GM23338 (cell line): ENCODE data around the gene ABHD3. TPM values are rescaled to one million over a fixed set of nuclear protein-coding genes. Genes with fewer than 3 reads are reported as not detected.

Source experiments
- ATAC-seq: fragments of 200-7000 bp; cut with Tn5 transposase; 3 replicates; pipeline ENCODE4 v1.9.1; 2020
- DNase-seq: peaks from one replicate; pipeline ENCODE4 v3.0.0-alpha.2; 2015; ENCODE audit warnings: low spot score
- H2AFZ ChIP-seq: fragments of 200-600 bp; sonication (generic); 2 replicates; pipeline ENCODE4 v1.8.0; 2016; ENCODE audit warnings: antibody characterized with exemption, mild to moderate bottlenecking, moderate library complexity
- H3F3A ChIP-seq: fragments of 200-600 bp; sonication (generic); replicated peaks from 2 replicates; pipeline ENCODE4 v1.8.0; 2017; ENCODE audit warnings: antibody characterized with exemption, mixed run types, low read depth
- H3K27ac ChIP-seq: fragments of 200-600 bp; sonication (generic); 2 replicates; pipeline ENCODE4 v1.6.1; 2016; ENCODE audit warnings: low read depth
- H3K27me3 ChIP-seq: fragments of 200-600 bp; sonication (generic); 2 replicates; pipeline ENCODE4 v1.8.0; 2016; ENCODE audit warnings: mild to moderate bottlenecking, mixed run types, moderate library complexity; ENCODE audit not compliant: insufficient read depth
- H3K36me3 ChIP-seq: fragments of 200-600 bp; sonication (generic); 2 replicates; pipeline ENCODE4 v1.8.0; 2016; ENCODE audit warnings: mild to moderate bottlenecking; ENCODE audit not compliant: insufficient read depth
- H3K4me1 ChIP-seq: fragments of 200-600 bp; sonication (generic); 2 replicates; pipeline ENCODE4 v1.8.0; 2016; ENCODE audit warnings: mild to moderate bottlenecking, moderate library complexity; ENCODE audit not compliant: insufficient read depth
- H3K4me2 ChIP-seq: fragments of 200-600 bp; sonication (generic); 2 replicates; pipeline ENCODE4 v1.7.1; 2017; ENCODE audit warnings: mixed run types
- H3K4me3 ChIP-seq: fragments of 200-600 bp; sonication (generic); 2 replicates; pipeline ENCODE4 v1.6.1; 2016; ENCODE audit warnings: mixed run types
- H3K79me2 ChIP-seq: fragments of 200-600 bp; sonication (generic); replicated peaks from 2 replicates; pipeline ENCODE4 v1.8.0; 2017; ENCODE audit warnings: mild to moderate bottlenecking; ENCODE audit not compliant: insufficient read depth
- H3K9me2 ChIP-seq: fragments of 200-600 bp; sonication (generic); 2 replicates; pipeline ENCODE4 v1.8.0; 2017; ENCODE audit not compliant: insufficient read depth
- H4K20me1 ChIP-seq: fragments of 200-600 bp; sonication (generic); replicated peaks from 2 replicates; pipeline ENCODE4 v1.8.0; 2017; ENCODE audit warnings: mild to moderate bottlenecking; ENCODE audit not compliant: insufficient read depth
- H3K27ac Mint-ChIP-seq: 2 replicates; pipeline ENCODE4 v1.8.0; 2020; ENCODE audit warnings: inconsistent platforms, mild to moderate bottlenecking, moderate library complexity, mixed read lengths
- H3K27me3 Mint-ChIP-seq: 3 replicates; pipeline ENCODE4 v1.8.0; 2022; ENCODE audit warnings: low read depth, mild to moderate bottlenecking, moderate library complexity, mixed read lengths, inconsistent platforms; ENCODE audit not compliant: insufficient read depth, poor library complexity
- H3K36me3 Mint-ChIP-seq: 3 replicates; pipeline ENCODE4 v1.8.0; 2021; ENCODE audit warnings: low read depth, mild to moderate bottlenecking, inconsistent platforms, moderate library complexity, mixed read lengths
- H3K4me1 Mint-ChIP-seq: 3 replicates; pipeline ENCODE4 v1.8.0; 2020; ENCODE audit warnings: mild to moderate bottlenecking, inconsistent platforms, mixed read lengths
- H3K4me3 Mint-ChIP-seq: 3 replicates; pipeline ENCODE4 v1.8.0; 2021; ENCODE audit warnings: moderate library complexity, mild to moderate bottlenecking, inconsistent platforms, mixed read lengths
- H3K9me3 Mint-ChIP-seq: 3 replicates; pipeline ENCODE4 v1.8.0; 2020; ENCODE audit warnings: moderate library complexity, mild to moderate bottlenecking, inconsistent platforms, mixed read lengths
- CTCF ChIP-seq, 2 experiments: fragments of 200-600 bp in 1 of 2; sonication (generic) in 1 of 2; conservative IDR thresholded peaks; 2 replicates each; pipeline versions ENCODE4 v1.5.1 to v1.6.1; 2016 to 2017; ENCODE audit warnings: antibody characterized with exemption in 2 of 2, low read depth in 2 of 2, mild to moderate bottlenecking in 2 of 2, moderate library complexity in 1 of 2
- EZH2 ChIP-seq: fragments of 200-600 bp; sonication (generic); IDR thresholded peaks from one replicate; pipeline ENCODE4 v1.8.0; 2017; ENCODE audit warnings: antibody characterized with exemption, mild to moderate bottlenecking, low read depth; ENCODE audit not compliant: unreplicated experiment
- EZH2phosphoT487 ChIP-seq: fragments of 200-600 bp; sonication (generic); IDR thresholded peaks from one replicate; pipeline ENCODE4 v1.8.1; 2018; ENCODE audit warnings: antibody characterized with exemption; ENCODE audit not compliant: unreplicated experiment
- NANOG ChIP-seq: IDR thresholded peaks from 2 replicates; pipeline ENCODE4 v1.6.1; 2016; ENCODE audit warnings: antibody characterized with exemption, borderline replicate concordance
- POLR2AphosphoS5 ChIP-seq: IDR thresholded peaks from 2 replicates; pipeline ENCODE4 v1.6.1; 2016; ENCODE audit warnings: antibody characterized with exemption, low read depth
- ZNF331 ChIP-seq: fragments of 250-450 bp; sonication (Bioruptor Pico); IDR thresholded peaks from 2 replicates; pipeline ENCODE4 v1.5.0; 2020; ENCODE audit warnings: low read depth, mild to moderate bottlenecking, moderate library complexity
- ZNF462 ChIP-seq: fragments of 250-450 bp; sonication (Bioruptor Pico); IDR thresholded peaks from 2 replicates; pipeline ENCODE4 v1.5.0; 2020; ENCODE audit warnings: mild to moderate bottlenecking, moderate library complexity
- microRNA counts: library from miRNA; unstranded; fragments of <30 nt; microRNA quantifications from one replicate; lab custom pipeline; 2017
- microRNA-seq: library from miRNA; unstranded; fragments of <30 nt; microRNA quantifications from one replicate; pipeline ENCODE4, GENCODE V29; 2017
- polyA plus RNA-seq: library from polyadenylated mRNA; unstranded; fragments of >200 nt; fragmentation: Nextera tagmentation; extraction: Ambion mirVana; gene quantifications from 2 replicates; pipeline ENCODE4 v1.2.1, GENCODE V29; 2016
- small RNA-seq: library from RNA; depleted of rRNA; stranded (forward); fragments of <200 nt; gene quantifications from one replicate; pipeline ENCODE3, GENCODE V24; 2014; ENCODE audit warnings: low replicate concordance
- total RNA-seq: library from RNA; depleted of rRNA; stranded (reverse); fragments of >200 nt; shearing (Covaris generic); gene quantifications from 2 replicates; pipeline ENCODE4 v1.2.3, GENCODE V29; 2014; rRNA removed
- TF ChIP-seq, protein P1 (sequence below): IDR thresholded peaks from 2 replicates; pipeline ENCODE4 v1.6.1; 2016; ENCODE audit warnings: antibody characterized with exemption

ABHD3 gene
- total and polyA plus RNA-seq, 2 experiments from 2014 or later = 16.2 to 19.9 TPM

DNA sequence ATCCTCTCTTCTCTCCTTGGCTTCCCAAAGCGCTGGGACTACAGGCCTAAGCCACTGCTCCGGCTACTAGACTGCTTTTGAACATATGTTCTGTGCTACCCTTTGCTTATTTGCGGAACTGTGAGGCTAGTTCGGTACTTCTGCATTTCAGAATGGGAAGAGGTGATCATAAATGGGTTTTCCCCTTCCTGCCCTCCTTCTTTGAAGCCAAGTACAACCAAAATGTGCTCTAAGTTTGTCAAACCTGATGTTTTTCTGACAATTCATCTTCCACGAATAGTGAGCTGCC lies 102.3 kb downstream of the ABHD3 start:
- Mint-ChIP-seq H3K4me1 (peaks cover 6% of the 10 kb centered on the region), H3K27ac (no peak overlapping the region), H3K27me3 (peaks cover 12% of the 10 kb centered on the region), H3K36me3 (peaks cover 3% of the 10 kb centered on the region; the same call in 2 of the 3 replicates), H3K9me3 (no peaks in the 10 kb centered on the region), H3K4me3 (0 out of 3 replicates have a peak overlapping the region, but pooled peaks have one; percentile 27)
- Histone ChIP-seq H3K27ac (no peak overlapping the region), H3F3A (peaks cover 21% of the 10 kb centered on the region), H3K36me3 (no peaks in the 10 kb centered on the region), H2AFZ (no peak overlapping the region), H3K27me3 (no peaks in the 10 kb centered on the region), H3K79me2 (peaks cover 27% of the 10 kb centered on the region), H3K4me3 (no peak overlapping the region), H4K20me1 (no peaks in the 10 kb centered on the region), H3K4me2 (no peak overlapping the region), H3K9me2 (no peaks in the 10 kb centered on the region), H3K4me1 (peaks cover 9% of the 10 kb centered on the region; the same call in 1 of the 2 replicates)
- TF ChIP-seq, protein P1, sequence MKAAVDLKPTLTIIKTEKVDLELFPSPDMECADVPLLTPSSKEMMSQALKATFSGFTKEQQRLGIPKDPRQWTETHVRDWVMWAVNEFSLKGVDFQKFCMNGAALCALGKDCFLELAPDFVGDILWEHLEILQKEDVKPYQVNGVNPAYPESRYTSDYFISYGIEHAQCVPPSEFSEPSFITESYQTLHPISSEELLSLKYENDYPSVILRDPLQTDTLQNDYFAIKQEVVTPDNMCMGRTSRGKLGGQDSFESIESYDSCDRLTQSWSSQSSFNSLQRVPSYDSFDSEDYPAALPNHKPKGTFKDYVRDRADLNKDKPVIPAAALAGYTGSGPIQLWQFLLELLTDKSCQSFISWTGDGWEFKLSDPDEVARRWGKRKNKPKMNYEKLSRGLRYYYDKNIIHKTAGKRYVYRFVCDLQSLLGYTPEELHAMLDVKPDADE = no peak
- TF ChIP-seq ZNF462 (CRISPR knock-in tag) (no peak), ZNF331 (CRISPR knock-in tag) (no peak), EZH2 (no peak), POLR2AphosphoS5 (no peak), NANOG (no peak), EZH2phosphoT487 (no peak), CTCF (conservative IDR thresholded peaks at IDR 0.05; ENCODE audit: low read depth in 2 of 2) (no peak)
- DNase-seq (no peak), ATAC-seq (no peak)

MicroRNAs within 50 kb of the gene (microRNA counts, 767-probe panel; counts per million panel counts)
- not detected for microRNA hsa-miR-320c (lab: Ali Mortazavi, UCI)

Small RNAs within 50 kb of the gene (microRNA-seq; reads per million reads assigned to microRNA genes)
- not detected for gene MIR320C1

Small RNAs within 50 kb of the gene (small RNA-seq; reads per million reads assigned to genes)
- gene MIR320C1 (not detected), gene RF00019 (not detected), gene RF01241 (not detected)

Other genes with a start within 250 kb of the ABHD3 start
- 56.1 and 56.8 TPM in 2 replicates for gene ESCO1, start 104.1 kb downstream of the ABHD3 start, total RNA-seq
- 36.1 and 50.4 TPM in 2 replicates for gene ESCO1, start 104.1 kb downstream of the ABHD3 start, polyA plus RNA-seq
- gene SNRPD1, start 92.5 kb downstream of the ABHD3 start, total RNA-seq = 35.7 and 37.5 TPM in 2 replicates
- gene SNRPD1, start 92.5 kb downstream of the ABHD3 start, polyA plus RNA-seq = 660 and 700 TPM in 2 replicates
- 56.7 and 59.0 TPM in 2 replicates for gene MIB1, start 36.0 kb upstream of the ABHD3 start, total RNA-seq
- gene MIB1, start 36.0 kb upstream of the ABHD3 start, polyA plus RNA-seq = 10.8 and 11.2 TPM in 2 replicates